Measurements from ENCODE around the gene WDR90.

DNA sequence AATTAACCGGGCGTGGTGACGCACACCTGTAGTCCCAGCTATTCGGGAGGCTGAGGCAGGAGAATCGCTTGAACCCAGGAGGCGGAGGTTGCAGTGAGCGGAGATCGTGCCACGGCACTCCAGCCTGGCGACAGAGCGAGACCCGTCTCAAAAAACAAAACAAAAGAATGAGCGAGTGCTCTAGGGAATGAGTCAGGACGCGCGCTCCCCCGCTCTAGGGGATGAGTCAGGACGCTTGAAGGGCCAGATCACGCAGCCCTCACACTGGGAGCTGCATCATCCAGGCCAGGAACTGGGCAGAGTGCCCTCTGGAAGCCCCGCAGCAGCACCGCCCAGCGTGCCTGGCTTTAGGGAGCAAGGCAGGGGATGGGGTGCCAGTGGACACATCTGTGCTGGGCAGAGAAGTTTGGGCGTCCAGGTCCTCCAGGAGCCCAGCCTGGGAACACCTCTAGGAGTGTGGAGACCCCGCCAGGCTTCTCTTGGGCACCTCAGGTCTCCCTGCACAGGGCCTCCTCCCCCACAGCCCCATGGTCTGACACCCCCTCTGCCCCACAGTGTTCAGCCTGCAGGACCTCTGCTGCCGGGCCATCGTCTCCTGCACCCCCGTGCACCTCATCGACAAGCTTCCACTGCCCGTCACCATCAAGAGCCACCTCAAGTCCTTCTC, 22.2 kb upstream of the WDR90 start:
- no peak for TF ChIP-seq POLR2A (IDR thresholded peaks at IDR 0.05)
- TF ChIP-seq, protein P1, sequence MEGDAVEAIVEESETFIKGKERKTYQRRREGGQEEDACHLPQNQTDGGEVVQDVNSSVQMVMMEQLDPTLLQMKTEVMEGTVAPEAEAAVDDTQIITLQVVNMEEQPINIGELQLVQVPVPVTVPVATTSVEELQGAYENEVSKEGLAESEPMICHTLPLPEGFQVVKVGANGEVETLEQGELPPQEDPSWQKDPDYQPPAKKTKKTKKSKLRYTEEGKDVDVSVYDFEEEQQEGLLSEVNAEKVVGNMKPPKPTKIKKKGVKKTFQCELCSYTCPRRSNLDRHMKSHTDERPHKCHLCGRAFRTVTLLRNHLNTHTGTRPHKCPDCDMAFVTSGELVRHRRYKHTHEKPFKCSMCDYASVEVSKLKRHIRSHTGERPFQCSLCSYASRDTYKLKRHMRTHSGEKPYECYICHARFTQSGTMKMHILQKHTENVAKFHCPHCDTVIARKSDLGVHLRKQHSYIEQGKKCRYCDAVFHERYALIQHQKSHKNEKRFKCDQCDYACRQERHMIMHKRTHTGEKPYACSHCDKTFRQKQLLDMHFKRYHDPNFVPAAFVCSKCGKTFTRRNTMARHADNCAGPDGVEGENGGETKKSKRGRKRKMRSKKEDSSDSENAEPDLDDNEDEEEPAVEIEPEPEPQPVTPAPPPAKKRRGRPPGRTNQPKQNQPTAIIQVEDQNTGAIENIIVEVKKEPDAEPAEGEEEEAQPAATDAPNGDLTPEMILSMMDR (IDR thresholded peaks at IDR 0.05) = no peak
